NCI-H1417 treated with DMSO at 0.1 percent for 48 hours (cell line): ENCODE measurements around the gene ZDHHC8.

Experiments used
- DNase-seq: peaks from one replicate; lab custom pipeline; 2025; lab: John Stamatoyannopoulos, UW

Gene ZDHHC8

DNA sequence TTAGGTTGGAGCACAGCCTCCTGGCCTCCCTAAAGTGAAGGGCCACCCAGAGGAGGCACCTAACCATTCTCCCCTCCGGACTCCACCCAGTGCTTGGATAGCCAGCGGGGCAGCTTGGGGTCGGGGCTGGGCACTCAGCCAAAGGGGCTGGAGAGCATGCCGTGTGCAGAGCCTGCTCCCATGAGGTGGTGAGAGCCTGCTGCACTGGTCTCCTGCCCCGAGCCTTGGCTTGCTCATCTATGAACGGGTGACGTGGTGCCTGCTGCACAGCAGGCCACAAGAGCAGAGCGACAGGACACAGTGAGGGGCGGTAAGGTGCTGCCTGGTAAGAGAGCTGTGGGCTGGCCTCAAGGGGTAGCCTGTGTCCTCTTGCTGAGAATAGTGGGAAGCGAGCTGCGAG, 33.3 kb downstream of the ZDHHC8 start:
- no peak for DNase-seq

DNA sequence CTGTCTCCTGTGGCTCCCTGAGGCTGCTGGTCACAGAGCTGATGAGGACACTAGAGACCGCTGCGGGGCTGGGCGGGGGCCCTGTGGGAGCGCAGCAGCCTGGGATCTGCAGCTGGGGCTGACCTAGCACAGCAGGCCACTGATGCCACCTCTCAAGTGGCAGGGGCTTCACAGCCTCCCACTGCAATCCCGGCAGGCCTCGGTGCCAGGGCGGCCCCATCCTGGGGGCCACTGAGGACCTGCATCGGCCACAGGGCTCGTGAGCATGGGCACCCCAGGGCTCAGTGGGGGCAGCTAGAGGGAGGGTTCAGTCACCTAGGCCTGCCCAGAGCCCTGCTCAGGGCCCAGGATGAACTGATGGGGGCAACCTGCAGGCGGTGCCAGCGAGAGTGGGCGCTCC, 33.8 kb downstream of the ZDHHC8 start:
- no peak for DNase-seq

DNA sequence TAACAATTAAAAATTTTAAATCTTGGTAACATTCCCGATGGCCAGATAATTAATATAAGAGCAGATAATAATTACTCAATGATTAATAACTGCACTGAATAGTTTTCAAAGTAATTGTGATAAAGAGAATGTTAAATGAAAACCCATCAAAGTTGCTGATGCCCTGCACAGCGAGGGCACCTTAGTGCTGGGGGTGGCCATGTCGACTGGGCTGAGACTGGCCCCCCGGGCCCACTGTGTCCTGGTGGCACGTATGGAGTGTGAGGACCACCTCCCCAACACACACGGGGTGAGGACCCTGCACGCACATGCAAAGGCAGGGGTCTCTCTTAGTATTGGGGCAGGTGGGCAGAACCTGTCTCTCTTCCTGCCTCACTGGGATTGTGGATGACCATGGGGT, 34.3 kb downstream of the ZDHHC8 start:
- DNase-seq = no peak

DNA sequence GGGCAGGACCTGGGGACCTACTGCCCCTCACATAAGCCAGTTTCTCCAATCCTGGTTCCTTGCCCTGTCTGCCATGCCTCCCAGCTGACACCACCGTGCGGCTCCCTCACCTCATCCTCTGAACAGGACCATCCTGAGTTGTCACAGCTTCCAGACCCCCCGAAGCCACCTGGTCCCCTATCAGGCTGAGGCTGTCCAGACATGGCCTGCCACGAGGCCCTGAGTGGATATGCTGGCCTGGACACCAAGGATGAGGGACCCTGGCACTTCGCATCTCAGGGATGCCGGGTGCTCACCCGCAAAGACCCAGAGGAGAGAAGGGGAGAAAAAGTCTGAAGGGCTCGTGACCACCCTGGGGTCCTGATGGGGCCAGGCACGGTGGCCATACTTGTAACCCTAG, 35.1 kb downstream of the ZDHHC8 start:
- DNase-seq = no peak

DNA sequence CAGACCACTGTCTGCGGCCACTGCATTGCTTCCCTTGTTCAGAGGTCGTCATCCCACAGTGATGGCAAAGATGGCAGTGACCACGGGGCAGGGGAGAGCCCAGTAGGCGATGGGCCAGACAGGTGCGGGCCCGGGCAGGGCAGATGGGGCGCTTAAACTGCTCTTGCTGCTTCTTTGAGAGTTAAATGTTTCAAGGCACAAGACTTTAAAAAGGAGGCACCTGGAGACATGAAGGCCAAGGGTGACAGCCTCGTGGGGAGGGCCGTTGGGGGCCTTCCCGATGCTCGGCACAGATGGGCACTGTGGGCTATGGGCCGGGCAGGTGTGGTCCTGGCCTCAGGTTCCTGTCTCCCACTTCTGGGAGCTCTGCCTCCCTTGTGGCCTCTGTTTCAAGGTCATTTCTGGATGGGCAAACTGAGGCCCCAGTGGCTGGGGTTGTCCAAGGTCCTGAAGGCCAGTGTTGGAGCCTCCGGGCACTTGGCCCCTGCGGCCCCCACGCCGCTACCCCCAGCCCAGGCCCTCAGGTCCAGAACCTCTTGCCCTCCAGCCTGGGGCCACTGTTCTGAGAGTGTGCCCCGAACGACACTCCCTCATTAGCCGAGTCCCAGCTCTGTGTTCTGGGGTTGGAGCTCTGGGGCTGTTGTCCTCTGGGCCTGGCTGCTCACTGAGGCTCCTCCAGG, 36.2 kb downstream of the ZDHHC8 start:
- DNase-seq = no peak

DNA sequence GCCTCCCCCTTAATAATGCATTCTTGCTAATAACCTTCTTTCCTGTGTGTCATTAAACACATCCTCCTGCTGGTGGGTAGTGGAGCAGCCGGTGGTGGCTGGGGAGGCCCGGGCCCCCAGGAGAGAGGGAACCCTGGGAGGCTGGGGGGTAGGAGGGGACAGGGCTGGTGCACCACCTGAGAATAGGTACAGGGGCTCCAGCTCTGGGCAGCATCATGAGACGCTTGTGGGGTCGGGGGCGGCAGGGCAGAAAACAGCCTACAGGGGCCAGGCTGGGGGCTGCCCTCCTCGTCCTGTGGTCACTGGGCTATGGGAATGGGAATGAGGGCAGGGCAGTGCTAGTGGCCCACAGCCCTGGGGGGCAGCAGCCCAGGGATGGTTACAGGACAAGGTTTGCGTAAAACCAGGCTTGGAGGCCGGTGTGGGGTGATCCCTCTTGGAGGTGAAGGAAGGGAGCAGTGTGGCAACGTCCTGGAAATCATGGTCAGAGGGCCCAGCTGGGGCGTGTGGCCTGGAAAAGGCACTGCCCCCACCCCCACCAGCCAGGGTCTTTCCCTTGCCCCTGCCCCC, 37.7 kb downstream of the ZDHHC8 start:
- no peak for DNase-seq

DNA sequence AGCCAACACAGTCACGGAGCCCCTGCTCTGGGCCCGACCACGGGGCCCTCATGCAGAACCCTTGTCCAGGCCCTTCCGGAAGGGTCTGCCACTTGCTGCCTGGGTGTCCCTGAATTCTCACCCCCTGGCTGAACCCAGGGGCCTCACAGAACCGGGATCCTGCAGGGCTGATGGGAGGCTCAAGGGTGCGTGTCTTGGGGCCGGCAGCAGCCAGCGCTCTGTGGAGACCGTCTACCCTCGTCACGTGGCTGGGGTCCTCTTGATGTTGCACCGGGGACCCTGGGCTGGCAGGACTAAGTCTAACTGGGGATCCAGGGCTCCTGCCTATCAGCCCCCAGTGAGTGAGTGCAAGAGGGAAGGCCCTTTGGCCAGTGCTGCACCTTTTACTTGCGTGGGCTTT, 38.6 kb downstream of the ZDHHC8 start:
- DNase-seq = no peak

DNA sequence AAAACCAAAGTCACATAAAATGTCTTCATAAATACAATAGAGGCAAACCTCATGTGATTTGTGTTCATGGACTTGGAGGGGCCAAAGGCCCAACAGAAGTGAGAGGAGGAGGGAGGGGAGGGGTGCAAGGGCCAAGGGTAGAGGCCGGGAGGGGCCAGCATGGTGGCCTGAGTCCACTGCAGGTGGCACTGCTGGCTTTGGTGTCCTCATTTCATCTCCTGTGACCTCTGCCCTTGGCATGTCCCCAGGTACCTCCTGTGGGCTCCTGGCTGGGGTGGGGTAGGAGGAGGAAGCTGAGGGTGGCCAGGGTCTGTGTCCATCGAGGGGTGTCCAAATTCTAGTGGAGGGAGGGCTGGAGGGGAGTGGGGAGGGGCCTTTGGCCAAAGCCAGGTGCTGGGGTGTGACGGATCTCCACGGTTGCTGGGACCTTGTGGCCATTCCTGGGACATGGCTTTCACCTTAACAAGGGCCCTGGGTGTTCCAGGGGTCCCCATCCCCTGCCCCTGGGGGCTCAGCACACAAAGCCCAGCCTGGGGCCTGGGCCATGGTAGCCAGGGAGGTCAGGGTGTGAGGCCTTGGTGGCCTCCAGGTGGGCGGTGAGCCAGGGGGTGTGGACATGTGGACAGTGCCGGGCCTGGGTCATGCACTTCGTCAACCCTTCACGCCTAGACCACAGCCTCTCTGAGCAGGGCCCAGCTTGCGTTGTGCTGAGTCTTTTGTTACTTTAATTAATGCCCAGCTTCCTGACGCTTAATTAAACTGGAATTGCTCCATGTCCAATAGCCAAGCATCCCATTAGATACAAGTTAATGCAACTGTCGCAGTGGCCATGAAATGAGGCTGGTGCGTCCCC, 39.9 kb downstream of the ZDHHC8 start:
- no peak for DNase-seq

DNA sequence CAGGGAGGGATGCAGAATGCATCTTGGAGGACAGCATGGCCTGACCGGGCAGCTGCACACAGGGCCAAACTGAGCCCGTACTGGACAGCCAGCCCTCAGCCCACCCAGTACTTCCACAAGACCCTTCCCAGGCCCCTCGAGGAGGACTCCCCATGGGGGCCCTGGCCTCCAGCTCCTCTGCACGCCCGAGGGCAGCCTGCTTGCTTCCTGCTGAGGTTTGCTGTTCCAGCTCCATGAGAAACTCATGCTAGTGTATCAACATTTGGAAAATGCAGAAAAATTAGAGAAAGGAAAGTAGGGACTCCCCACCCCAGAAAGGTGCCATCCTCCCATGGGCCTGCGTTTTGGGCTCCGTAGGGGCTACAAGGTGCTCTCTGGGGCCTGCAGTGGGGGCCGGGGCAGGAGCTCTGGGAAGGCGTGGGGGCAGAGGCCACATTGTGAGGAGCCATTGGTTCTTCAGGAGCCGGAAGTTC, 40.6 kb downstream of the ZDHHC8 start:
- DNase-seq = no peak

DNA sequence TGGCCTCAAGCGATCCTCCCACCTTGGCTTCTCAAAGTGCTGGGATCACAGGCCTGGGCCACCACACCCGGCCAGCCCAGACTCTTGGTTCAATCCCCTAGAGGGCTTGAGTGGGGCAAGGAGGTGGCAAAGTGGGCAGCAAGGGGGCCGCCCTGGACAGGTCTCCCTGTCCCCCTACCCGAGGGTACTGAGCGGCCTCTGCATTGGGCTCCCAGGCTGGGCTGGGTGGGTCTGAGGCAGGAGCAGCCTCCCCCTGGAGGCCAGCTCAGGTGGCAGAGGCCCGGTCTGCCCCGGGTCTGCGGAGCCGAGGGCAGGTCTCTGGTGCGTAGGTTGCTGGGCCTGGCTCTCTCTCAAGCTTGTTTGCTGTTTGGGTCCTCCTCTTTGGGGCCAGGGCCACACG, 41.6 kb downstream of the ZDHHC8 start:
- DNase-seq = no peak

DNA sequence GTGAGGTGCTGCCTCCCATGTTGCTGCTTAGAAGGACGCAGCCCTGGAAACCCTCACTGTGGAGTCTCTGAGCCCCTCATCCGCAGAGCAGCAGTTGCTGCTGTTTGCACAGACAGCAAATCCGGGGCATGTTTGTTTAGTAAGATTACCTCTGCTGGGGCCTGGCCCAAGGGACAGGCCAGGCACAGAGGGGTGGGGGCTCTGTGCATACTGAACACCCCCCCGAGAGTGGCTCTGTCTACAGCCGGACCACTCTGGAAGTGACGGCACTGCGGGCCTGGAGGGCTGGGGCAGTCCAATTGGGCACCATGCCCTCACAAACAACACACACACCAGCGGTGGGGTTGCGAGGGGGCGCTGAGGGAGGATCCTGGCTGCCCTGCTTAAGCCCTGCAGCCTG, 42.2 kb downstream of the ZDHHC8 start:
- DNase-seq = no peak

DNA sequence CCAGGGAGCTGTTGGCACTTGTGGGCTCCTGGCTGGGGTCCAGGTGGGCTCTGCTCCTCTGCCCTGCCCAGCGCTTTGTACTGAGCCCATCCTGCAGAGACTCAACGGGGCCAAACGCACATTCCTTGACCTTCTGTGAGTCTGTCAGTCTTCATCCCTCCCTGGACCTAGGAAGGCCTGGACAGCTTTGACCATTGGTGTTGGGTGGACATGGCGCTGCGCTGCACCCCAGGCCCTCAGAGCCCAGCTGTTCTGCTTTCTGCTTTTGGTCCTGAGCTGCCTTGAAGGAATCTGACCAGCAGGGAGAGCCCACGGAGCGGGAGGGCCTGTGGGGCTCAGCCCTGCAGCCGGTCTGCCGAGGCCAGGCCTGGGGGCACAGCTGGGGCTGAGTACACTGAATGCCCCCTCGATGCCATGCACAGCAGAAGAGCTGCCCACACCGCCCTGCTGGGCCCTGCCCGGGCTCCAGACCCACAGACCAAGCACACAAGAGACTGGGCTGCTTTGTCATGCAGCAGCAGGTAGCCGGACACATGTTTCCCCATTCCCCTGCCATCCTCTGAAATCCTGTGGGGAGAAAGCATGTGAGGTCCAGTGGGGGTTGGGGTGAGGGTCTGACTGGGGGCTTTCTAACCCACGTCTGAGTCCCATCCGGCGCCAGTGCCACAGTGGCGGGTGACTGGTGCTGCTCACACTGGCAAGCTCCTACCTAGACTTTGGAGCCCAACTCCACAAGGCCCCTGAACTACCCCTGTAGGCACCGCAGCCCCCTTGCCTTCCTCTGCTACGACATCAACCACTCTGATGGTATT, 43.4 kb downstream of the ZDHHC8 start:
- DNase-seq = no peak

DNA sequence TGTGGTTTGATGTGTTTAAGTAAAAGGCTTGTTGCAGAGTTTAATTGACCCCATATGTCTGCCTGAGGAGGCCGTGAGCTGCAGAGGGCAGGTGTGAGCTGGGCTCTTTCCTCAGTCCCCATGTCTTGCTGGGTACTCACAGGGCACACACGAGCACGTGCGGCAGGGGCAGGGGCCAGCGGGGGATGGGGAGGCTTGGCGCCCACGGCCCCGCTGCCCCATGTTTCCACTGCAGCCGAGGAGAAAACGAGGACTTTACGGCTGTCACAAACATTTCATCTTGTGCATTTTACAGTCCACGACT, 43.9 kb downstream of the ZDHHC8 start:
- DNase-seq = no peak

DNA sequence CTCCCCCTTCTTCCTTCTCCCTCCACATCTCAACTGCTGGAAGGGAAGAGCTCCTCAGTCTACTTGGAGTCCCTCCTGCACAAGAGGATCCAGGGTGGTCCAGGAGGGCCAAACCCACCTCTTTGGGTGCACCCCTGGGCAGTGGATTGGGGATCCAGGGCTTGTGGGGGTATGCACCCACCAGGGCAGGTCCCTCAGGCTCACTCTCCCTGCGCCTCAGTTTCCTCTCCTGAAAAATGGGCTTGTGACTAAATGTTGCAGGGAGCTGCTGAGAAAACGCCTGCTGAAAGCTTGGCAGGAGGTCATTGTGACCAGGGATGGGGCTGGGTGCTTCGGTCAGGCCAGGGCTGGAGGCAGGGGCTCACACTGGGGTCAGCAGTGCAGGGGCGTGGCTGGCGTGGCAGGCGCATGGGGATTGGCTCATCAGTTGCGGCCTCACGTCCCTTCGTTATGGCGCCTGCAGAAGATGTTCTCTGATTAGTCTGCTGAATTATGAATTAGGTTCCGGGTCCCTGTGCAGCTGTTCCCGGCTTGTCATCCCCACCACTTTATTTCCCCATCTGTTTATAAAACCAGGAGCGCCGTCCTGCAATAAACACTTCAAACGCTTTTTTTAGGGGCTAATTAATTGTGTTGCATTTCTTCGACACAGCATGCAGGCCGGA, 44.9 kb downstream of the ZDHHC8 start:
- no peak for DNase-seq

DNA sequence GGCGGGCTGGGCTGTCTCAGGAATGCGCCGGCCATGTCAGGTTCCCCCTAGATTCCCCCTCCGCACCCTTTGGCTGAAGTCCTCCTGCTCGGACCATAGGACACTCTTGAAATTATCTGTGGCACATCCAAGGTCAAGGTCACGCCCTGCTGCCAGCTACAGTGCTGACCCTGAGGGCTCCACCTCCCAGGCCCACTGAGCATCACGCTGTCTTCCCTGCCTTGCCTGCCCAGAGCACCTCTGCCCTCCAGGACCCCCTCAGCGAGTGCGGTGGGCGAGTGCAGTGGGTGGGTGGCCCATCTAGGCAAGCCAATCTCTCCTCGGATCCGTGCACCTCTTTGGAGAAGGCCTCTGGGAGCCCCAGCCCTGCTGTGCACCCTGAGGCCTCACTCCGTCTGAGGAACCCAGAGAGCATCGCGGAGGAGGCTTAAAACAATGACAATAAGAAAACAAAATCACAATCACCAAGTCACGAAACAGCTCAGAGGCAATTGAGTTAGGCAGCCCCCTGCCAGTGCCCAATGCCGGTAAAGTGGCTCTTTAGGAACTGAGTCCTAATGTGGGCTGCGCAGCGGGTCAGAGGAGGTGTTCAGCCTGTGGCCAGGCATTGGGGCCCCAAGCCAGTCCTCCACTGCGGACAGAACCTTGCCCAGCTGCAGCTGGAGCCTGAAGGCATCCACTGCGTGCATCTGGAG, 45.8 kb downstream of the ZDHHC8 start:
- no peak for DNase-seq

DNA sequence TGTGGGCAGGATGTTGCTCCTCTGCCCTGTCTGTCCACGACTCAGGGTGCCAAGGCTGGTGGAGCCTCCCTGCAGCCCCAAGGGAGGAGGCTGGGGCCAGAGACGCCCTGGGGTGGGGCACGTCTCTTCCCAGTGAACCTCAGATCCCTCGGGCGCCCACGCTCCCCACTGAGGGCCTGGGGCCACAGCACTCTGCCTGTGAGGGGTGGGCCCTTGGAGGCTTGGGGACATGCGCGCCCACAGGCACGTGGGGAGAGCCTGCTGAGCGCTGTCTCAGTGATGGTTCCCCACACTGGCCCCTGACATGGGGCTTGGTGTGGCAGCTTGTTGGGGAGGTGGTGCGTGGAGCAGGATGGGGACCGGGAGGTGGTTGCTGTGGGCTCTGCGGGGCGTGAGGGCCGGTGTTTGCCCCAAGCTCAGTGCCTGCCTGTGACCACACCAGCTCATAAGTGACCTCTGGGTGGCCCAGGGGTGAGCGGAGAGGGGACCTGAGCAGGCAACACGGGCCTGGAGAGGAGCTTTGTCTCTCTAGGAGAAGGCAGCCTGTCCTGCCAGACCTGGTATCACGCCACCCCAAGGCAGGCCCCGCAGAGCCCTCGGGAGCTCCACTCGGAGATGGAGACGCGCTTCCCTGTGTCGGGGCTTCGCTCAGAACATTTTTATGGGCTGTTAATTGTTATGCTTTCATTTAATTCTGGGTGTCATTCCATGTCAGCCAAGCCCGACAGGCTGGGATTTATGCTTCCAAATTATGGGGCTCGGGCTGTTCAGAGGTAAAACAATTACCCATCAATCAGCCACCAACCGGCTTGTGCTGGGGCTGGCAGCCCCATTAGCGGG, 46.7 kb downstream of the ZDHHC8 start:
- DNase-seq = no peak

DNA sequence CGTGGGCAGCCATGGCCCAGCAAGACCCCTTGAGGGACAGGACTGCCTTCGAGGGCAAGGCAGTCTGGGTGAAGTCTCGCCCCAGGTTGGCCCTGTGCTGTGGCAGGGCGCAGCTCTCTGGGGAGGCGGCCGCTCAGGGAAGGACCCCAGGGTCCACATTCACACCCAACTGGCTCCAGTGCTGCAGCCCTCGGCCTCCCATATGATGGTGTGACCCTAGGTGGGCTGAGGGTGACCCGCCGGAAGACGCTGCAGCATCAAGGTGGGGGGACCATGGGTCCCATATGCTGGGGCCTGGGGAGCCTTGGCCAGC, 47.3 kb downstream of the ZDHHC8 start:
- DNase-seq = no peak

DNA sequence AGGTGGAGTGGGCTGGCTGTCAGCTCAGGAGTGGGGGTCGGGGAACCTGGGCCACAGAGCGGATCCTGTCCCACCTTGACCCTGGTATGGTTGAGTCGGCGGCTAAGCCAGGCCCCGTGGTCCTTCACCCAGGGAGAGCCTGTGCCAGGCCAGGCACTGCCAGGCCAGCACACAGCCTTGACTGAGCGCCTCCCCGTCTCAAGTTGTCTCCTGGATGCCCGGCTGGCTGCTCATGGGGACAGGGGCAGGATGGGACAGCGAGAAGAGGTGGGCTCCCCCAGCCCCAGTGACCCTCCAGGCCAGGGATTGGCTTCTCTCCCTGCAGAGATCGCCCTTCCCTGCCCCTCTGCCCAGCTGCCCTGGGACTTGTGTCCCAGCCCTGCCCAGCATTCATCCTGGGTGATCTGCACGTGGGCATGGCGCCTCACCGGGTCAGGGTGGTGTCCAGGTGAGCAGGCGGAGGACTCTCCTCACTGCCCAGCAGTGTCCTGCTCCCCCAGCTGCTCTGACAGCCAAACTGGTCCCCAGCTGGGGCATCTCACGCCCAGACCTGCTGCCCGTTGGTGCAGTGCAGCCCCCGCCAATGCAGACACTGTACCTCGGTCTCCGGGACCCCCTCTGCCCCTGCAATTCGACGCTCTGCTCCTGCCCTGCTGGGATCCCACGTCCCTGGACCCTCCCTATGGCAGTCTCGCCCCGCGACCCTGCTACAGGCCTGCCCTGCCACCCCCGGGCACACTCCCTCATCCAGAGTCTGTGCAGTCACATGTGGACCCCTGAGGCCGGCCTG, 48.0 kb downstream of the ZDHHC8 start:
- DNase-seq = no peak

DNA sequence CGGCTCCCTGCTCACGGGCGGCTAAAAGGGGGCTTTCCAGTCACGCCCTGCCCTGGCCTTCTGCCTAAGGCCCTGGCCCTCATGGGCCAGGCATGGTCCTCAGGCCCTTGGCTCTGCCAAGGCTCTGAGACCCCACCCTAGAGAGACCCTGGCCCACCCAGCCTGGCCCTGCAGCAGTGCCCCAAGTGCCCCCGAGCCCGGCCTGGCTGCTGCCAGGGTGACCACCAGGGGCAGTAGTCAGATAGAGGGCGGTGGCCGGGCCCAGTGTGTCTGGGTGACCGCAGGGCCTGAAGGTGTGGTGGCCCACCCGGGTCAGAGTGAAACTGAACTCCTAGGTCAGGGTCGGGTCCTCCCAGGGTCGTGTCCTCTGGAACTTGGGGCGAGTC, 48.6 kb downstream of the ZDHHC8 start:
- no peak for DNase-seq

DNA sequence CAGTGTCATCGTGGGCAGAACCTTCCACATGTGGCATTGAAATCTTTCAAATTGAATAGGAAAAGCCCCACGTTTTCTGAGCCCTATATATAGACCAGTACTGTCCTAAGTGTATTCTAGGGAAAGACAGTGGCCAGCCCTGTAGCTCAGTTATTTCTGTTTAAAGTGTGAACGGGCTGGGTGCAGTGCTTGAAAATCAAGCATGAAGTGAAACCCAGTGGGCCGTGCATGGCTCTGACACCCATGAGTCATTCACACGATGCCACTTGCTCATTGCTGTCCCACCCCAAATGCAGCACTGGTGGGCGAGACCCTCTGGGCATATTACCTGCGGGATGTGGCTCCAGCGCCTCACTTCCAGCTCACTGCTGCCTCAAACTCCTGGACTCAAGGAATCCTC, 49.0 kb downstream of the ZDHHC8 start:
- DNase-seq = no peak
